ENCODE measurements around the gene ARGLU1. TPM values are rescaled to one million over a fixed set of nuclear protein-coding genes. Genes with fewer than 3 reads are reported as not detected.

Gene ARGLU1
- total and polyA plus RNA-seq, 11 donors, result 14.2 to 54.0 (median 28.1) TPM

DNA sequence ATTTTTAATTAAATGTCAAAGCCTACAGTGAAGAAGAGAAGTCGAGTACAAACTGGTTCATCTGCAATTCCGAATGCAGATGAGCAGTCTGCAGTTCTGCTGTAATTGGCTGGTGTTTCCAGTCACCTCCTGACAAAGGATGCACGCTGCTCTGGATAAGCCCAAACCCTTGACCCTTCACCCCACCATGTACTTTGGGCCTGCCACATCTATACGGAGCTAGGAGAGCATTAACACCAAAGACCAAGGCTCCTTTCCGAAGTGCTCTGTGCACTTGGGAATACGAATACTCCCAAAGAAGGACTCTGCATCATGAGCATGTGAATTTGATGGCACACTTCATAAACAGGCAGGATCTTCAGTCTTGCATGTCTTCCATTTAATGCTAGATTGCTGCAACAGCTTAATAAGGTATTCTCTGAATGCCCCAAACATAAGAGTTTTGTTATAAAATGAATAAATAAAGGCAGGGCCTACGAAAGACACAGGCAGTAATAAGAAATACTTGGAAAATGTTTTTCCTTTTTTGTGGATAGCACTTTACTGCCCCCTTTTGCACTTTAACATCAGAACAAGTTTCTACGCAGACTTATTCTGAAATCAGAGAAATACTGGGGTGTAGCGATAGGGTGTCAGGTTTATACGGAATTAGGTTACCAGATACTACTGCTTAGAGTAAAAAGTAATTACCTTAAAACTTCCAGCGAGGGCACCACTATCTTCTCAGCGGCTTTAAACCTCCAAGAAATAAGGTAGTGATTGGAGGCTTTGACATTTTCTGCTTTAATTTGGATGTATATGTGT lies 47.5 kb downstream of the ARGLU1 start:
- no peaks in the 10 kb centered on the region for H3K36me3 ChIP-seq
- intact Hi-C loops (cut with DNase I), result loop anchor here in 6 of 10 donors (5.0 to 10.0 kb wide), 6 partner anchors 433 to 1946 kb away; no protein-coding TSS in a partner anchor
- no peak for ATAC-seq

DNA sequence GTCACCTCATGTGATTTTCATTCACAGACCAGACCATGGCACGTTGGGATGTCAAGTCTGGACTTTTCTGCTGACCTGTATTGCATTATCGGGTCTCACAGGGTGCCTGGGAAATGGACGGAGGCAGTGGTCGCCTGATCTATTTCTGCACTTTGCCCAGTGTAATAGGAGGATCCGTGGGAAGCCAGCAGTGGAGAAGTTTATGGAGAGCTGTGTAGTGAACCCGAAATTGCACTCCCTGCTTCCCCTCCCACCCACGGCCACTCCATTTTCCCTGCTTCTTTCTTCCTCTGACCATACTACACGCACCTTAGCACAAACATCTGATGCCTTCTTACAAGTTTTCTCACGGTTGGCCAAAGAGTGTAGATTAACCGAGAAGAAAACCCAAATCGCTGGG lies 49.4 kb downstream of the ARGLU1 start:
- intact Hi-C loops (cut with DNase I), result no loop called here
- no peaks in the 10 kb centered on the region for H3K27me3 ChIP-seq
- H3K27ac ChIP-seq, result no peak overlapping the region
- WGBS, 4 donors, result 79 to 90% (median 84%) methylated on average over 11 of the region's 11 CpGs
- no peak for TF ChIP-seq POLR2A (IDR thresholded peaks at IDR 0.05)
- TF ChIP-seq, protein P1, sequence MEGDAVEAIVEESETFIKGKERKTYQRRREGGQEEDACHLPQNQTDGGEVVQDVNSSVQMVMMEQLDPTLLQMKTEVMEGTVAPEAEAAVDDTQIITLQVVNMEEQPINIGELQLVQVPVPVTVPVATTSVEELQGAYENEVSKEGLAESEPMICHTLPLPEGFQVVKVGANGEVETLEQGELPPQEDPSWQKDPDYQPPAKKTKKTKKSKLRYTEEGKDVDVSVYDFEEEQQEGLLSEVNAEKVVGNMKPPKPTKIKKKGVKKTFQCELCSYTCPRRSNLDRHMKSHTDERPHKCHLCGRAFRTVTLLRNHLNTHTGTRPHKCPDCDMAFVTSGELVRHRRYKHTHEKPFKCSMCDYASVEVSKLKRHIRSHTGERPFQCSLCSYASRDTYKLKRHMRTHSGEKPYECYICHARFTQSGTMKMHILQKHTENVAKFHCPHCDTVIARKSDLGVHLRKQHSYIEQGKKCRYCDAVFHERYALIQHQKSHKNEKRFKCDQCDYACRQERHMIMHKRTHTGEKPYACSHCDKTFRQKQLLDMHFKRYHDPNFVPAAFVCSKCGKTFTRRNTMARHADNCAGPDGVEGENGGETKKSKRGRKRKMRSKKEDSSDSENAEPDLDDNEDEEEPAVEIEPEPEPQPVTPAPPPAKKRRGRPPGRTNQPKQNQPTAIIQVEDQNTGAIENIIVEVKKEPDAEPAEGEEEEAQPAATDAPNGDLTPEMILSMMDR (IDR thresholded peaks at IDR 0.05), result no peak
- H3K4me3 ChIP-seq, result no peak overlapping the region
- H3K9me3 ChIP-seq, result no peaks in the 10 kb centered on the region
- DNase-seq (no peak), ATAC-seq (no peak)
- H3K4me1 ChIP-seq, result peaks cover 0 to 46% (median 10%) of the 10 kb centered on the region in 12 donors
- H3K36me3 ChIP-seq, result no peaks in the 10 kb centered on the region

More for the DNA sequence above, 47.5 kb downstream of the ARGLU1 start:
- Histone ChIP-seq H3K4me1 (peaks cover 0 to 52% (median 9%) of the 10 kb centered on the region in 12 donors), H3K9me3 (no peaks in the 10 kb centered on the region), H3K27me3 (no peaks in the 10 kb centered on the region), H3K4me3 (no peak overlapping the region), H3K27ac (no peak overlapping the region)
- TF ChIP-seq POLR2A (IDR thresholded peaks at IDR 0.05), result no peak
- TF ChIP-seq, protein P1 (IDR thresholded peaks at IDR 0.05), result peak in 10 of 12 donors; percentile 35 to 64 (median 46)
- 58 to 72% (median 64%) methylated on average over 12 of the region's 12 CpGs for WGBS, 4 donors
- DNase-seq, result no peak

DNA sequence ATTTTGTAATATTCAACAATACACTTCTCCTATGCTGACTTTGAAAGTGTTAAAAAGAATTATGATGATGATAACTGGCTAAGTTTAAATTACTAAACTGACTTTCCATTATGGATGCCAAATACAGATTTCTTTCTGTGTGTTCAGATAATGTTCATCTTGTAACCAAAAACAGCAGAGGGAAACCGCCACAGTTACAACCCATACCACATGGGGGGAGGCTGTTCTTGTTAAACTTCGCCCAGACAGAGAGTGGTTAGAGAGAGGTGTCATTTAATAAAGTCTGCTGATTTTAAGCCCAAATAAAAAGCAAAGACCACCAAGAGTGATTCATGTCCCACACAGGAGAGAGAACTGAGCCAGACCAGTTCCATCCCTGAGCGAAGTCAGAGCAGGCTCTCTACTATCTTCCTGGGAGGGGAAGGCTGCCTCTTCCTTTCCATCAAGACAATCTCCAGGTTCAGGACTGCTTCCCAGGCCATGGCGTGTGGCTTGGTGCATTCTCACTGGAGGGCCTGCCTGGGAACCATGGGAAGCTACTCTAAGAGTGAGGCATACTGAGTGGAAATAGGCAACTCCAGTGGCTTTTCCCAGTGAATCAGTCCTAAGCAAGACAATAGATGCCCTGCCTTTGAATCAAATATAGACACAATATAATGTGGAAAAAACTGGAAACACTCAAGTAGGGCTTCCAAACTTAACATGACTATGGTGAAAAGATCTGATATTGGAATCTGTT lies 50.7 kb downstream of the ARGLU1 start:
- DNase-seq, result no peak
- Histone ChIP-seq H3K27ac (peak overlapping the region in 1 of 12 donors; percentile 12), H3K4me3 (no peak overlapping the region), H3K27me3 (no peaks in the 10 kb centered on the region), H3K9me3 (no peaks in the 10 kb centered on the region), H3K36me3 (no peaks in the 10 kb centered on the region), H3K4me1 (peaks cover 0 to 42% (median 8%) of the 10 kb centered on the region in 12 donors)
- 83 to 88% (median 84%) methylated on average over 4 of the region's 4 CpGs for WGBS, 4 donors
- intact Hi-C loops (cut with DNase I), result no loop called here
- no peak for TF ChIP-seq POLR2A (IDR thresholded peaks at IDR 0.05)
- TF ChIP-seq, protein P1 (IDR thresholded peaks at IDR 0.05), result no peak
- ATAC-seq, result peak in 1 of 4 donors; percentile 31
